SK-N-SH (cell line): ENCODE results near the gene GABRD.

Source experiments
- CTCF ChIP-seq: fragments of 200-600 bp; sonication (generic); IDR thresholded peaks from 2 replicates; pipeline ENCODE4 v1.6.1; 2017; ENCODE audit warnings: antibody characterized with exemption, mild to moderate bottlenecking, moderate library complexity
- EP300 ChIP-seq, 2 experiments: IDR thresholded peaks; 2 replicates each; pipeline versions ENCODE4 v1.4.0 to v1.6.1; 2012; ENCODE audit warnings: borderline replicate concordance in 1 of 2, low read depth in 1 of 2, low read length in 1 of 2
- FOXJ3 ChIP-seq: sonication (generic); formaldehyde crosslinking; IDR thresholded peaks from 2 replicates; pipeline ENCODE4 v1.5.1; 2020; ENCODE audit warnings: mild to moderate bottlenecking, missing genetic modification reagents
- FOXM1 ChIP-seq: IDR thresholded peaks from 2 replicates; pipeline ENCODE4 v1.4.0; 2012; ENCODE audit warnings: low read depth, mild to moderate bottlenecking
- GABPA ChIP-seq: IDR thresholded peaks from 2 replicates; pipeline ENCODE4 v1.4.0; 2012; ENCODE audit warnings: low read depth, mild to moderate bottlenecking
- MXI1 ChIP-seq: IDR thresholded peaks from 2 replicates; pipeline ENCODE4 v1.6.1; 2012; ENCODE audit warnings: mild to moderate bottlenecking, low read depth, low read length, improper control_type of control experiment
- PBX3 ChIP-seq: IDR thresholded peaks from 2 replicates; pipeline ENCODE4; 2012
- POLR2AphosphoS5 ChIP-seq: IDR thresholded peaks from 2 replicates; pipeline ENCODE4 v1.6.1; 2012; ENCODE audit warnings: low read depth, low read length
- RAD21 ChIP-seq: IDR thresholded peaks from 2 replicates; pipeline ENCODE4 v1.6.1; 2012; ENCODE audit warnings: mild to moderate bottlenecking, low read length
- SMC3 ChIP-seq: IDR thresholded peaks from 2 replicates; pipeline ENCODE4 v1.6.1; 2012; ENCODE audit warnings: low read depth, low read length, improper control_type of control experiment
- TF ChIP-seq, protein P1 (sequence below): IDR thresholded peaks from 2 replicates; pipeline ENCODE4 v1.4.0; 2012; ENCODE audit warnings: low read depth, borderline replicate concordance

GRCh38 chr1:1984560-1985070 is 34.5 kb upstream of the GABRD start:
- TF ChIP-seq FOXM1 (no peak), FOXJ3 (no peak), RAD21 (no peak), CTCF (no peak), PBX3 (no peak), POLR2AphosphoS5 (no peak), SMC3 (no peak), EP300 (IDR thresholded peaks at IDR 0.05; ENCODE audit: borderline replicate concordance in 1 of 2, low read depth in 1 of 2, low read length in 1 of 2) (no peak), MXI1 (no peak), GABPA (no peak)
- TF ChIP-seq, protein P1, sequence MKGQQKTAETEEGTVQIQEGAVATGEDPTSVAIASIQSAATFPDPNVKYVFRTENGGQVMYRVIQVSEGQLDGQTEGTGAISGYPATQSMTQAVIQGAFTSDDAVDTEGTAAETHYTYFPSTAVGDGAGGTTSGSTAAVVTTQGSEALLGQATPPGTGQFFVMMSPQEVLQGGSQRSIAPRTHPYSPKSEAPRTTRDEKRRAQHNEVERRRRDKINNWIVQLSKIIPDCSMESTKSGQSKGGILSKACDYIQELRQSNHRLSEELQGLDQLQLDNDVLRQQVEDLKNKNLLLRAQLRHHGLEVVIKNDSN: no peak
